Brain pericyte (primary cell): ENCODE data around the gene GABRB1.
A peak's percentile ranks its signal among the peaks of the same experiment; 100 is the strongest.

Experiments
- DNase-seq: peaks from one replicate; pipeline ENCODE4 v3.0.0-alpha.2; 2012; ENCODE audit warnings: low read depth, low spot score

The GABRB1 gene

DNA sequence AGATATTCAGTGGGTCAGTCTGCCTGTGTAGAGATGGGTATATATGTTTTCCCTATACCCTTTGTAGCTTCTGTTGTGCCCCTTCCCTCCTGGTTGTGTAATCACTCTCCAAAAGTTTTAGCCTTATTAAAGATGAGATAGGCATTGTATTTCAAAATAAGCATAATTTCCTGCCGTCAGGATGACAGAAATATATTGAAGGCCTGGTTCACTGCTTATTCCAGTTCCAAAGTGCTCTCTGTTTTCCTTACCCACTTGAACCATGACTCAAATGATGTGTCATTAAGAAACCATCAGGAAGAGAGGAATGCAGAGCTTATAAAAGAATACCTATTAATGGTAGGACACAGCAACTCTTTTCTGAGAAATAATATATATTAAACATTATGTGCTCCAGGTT, 178.5 kb downstream of the GABRB1 start:
- DNase-seq, result peak; percentile 51

DNA sequence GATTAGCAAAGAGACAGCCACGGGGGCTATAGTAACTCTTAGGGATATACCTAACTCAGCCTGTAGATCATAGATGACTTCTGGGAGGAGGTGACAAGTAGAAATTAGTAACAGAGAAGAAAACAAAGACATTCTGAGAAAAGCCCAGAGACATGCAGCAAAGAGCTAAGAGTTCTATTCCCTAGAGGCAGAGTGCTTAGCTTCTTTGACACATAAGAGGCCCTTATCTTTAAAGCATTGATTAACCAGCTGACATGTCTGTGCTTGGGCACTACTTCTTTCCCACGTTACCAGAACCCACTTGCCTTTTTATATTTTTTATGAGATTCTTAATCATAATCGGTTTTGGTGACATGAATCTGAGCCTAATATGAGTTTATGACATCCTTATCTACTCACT, 179.5 kb downstream of the GABRB1 start:
- no peak for DNase-seq

DNA sequence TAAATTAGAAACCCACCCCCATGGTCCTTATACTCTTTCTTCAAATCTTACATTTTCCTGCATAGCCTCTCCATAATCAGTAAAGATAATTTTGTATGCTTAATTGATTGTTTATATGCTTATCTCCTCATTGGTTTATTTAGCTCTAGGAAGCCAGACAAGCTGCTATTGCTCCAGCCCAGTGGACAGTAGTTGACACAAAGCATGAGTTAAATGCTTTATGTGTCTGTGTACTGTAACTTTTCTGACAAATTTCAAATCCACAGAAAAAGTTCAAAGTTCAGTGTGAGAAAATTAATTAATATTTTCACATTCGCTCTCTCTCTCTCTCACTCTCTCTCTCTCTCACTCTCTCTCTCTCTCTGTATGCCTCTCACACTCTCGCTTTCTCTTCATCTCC, 181.7 kb downstream of the GABRB1 start:
- DNase-seq, result no peak

- DNase-seq, result no peak
These were observed 182.2 kb downstream of the GABRB1 start for GRCh38 chr4:47213539-47213938.

DNA sequence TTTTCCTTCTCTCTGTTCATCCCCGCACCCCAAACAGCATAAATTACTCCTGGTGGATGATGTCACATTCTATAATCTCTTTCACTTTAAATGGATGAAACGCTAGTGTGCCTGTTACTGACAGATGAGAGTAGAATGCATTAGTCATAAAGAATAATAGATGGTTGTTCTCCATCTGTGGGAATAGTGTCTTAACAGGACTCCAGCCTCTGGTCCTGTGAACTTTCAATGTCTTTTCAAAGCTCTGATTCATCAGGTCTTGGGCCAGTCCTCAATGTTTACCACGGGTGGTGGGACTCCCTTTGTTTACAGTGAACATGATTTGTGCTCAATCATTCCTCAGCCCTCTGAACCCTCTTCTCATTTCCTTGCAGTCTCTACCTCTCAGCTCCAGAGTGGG, 182.6 kb downstream of the GABRB1 start:
- peak; percentile 86 for DNase-seq

GRCh38 chr4:47215759-47216158, 184.4 kb downstream of the GABRB1 start:
- no peak for DNase-seq

- DNase-seq, result no peak
These were observed 185.9 kb downstream of the GABRB1 start for GRCh38 chr4:47217291-47217690.

- no peak for DNase-seq
These were observed 186.5 kb downstream of the GABRB1 start for GRCh38 chr4:47217884-47218283.

DNA sequence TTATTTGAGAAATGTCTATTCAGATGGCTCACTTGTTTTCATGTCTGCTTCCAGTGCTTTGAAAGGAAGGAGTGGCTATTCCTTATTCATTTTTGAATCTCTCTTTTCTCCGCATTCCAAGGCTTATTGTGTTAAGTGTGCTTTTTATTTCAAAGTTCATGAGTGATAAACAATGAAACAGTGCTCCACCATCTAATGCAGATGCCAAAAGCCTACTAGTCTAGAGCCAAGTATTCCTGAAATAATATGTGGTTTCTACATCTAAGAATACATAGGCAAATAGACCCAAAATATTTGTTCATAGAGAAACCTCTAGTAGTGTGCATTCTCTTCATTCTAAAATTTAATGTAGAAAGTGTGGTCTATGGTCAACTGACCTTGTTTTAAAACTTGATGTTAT, 187.3 kb downstream of the GABRB1 start:
- DNase-seq, result no peak

GRCh38 chr4:47219586-47219985, 188.2 kb downstream of the GABRB1 start:
- DNase-seq, result no peak

- no peak for DNase-seq
These were observed 190.4 kb downstream of the GABRB1 start for GRCh38 chr4:47221721-47222120.

- DNase-seq, result no peak
These were observed 190.9 kb downstream of the GABRB1 start for GRCh38 chr4:47222276-47222675.

DNA sequence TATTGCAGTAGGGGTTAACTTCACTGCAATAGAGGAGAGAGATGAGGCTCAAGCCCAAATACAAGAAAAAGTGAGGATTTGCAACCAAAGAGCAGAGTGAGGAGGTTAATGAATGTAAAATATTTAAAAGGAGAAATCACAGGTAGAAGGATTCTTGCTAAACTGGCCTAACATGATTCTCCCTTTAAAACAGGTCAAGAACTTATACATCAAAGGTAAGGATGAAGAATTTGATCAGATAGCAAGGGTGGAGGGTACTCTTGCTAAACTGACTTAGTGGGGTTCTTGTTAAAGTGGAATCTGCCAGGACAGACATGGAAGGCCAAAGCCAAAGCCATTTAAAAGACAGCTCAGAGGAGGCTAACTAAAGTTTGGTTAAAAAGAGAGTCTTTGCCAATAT, 193.0 kb downstream of the GABRB1 start:
- no peak for DNase-seq

GRCh38 chr4:47235721-47236120, 204.4 kb downstream of the GABRB1 start:
- no peak for DNase-seq

DNA sequence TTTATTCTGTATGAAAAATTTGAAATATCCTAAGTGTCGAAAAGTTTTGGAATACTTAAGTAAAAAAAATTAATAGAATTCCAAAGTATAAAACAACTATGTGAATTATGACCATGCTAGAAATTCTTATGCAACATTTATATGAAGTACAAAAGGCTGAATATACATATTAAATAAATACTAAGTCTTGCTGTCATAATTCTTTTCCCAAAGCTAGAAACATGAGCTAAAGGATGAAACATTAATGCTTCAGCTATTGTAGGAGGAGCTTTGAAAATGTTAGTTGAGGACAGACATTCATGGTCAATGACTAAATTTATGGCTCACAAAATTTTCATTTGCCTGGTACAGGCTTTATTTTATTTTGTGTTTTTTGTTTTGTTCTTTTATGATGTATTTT, 207.3 kb downstream of the GABRB1 start:
- no peak for DNase-seq

DNA sequence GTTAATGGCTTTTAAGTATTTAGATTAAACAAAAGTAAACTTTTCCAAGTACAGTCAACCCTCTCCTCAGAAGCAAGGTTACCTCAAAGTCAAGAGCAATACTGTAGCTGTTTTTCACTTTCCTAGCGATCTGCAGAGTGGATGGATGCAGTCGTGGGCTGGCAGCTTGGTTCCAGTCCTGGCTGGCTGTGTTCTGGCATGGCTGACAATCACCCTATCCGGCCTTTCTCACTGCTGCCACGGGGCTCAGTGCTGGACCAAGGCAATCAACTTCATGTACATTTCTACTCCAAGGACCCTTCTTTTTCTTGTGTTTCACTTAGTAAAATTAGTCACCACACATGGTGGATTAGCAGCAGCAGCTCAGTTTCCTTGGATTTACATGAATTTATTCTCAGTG, 208.3 kb downstream of the GABRB1 start:
- DNase-seq, result no peak

- DNase-seq, result peak; percentile 34
These were observed 220.2 kb downstream of the GABRB1 start for GRCh38 chr4:47251348-47252135.

DNA sequence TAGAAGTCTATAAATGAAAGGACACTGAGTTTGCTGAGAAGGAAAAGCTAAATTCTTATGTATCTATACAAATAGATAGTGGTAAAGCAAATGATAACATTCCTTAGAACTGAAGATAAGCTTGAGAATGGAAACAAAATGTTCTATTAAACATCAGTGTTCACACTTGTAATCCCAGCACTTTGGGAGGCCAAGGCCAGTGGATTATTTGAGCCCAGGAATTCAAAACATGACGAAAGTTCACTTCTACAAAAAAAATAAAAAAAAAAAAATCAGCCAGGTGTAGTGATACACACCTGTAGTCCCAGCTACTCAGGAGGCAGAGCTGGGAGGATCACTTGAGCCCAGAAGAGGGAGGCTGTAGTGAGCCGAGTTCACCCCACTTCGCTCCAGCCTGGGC, 232.4 kb downstream of the GABRB1 start:
- DNase-seq, result no peak

- no peak for DNase-seq
These were observed 239.0 kb downstream of the GABRB1 start for GRCh38 chr4:47270201-47270888.

DNA sequence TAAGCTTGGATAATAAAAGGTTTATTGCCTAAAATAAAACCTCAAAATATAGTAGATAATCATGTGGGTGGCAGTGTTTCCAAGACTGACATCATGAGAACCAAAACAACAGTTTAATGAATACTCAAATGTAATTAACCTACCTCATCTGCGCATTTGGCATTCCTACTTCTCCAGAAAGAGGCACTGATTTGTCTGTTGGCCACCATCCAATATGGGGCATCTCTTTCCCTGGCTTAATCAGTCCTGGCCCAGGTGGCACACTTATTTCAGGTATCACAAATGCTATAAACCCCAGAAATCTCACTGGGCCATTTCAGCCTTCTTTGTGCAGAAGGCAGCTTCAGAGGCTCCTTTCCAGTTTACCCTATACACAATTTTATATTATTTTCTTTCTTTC, 239.9 kb downstream of the GABRB1 start:
- no peak for DNase-seq

- no peak for DNase-seq
These were observed 243.5 kb downstream of the GABRB1 start for GRCh38 chr4:47274901-47275300.

DNA sequence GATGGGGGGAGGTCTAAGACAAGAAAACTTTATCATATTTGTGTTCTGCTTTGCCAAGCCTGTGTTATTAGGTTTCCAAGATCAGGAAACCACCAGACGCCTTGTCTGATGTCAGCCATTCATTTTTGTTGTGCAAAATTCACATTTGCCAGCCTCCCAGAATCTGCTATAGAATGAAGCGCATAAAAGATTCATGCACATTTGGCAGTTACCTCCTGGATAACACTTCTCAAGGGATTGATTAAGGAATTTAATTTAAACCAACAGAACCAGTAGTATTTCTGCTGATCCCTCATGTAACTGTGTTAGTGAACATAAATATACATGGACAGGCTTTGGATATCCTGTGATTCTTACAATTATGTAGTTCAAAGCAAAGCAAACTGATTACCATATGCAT, 244.2 kb downstream of the GABRB1 start:
- DNase-seq, result no peak

DNA sequence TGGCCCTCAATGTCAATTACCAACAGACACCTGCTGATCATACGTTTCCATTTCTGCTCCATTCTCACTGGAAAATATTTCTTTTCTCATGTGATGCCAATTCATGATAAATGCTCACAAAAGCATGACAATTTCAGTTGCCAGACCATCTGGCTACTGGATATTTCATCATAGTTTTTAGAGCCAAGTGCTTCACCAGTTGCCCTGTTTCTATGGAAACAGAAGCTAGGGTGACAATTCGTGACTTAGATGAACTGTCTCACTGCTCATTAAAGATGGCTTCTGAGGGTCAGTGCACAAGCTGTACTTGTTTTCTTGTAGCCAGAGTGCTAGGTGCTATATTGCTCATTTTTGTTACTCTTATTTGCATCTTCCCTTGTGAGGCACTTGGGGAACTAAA, 247.3 kb downstream of the GABRB1 start:
- no peak for DNase-seq
